ENCODE results near the gene AGBL4.

Gene AGBL4

DNA sequence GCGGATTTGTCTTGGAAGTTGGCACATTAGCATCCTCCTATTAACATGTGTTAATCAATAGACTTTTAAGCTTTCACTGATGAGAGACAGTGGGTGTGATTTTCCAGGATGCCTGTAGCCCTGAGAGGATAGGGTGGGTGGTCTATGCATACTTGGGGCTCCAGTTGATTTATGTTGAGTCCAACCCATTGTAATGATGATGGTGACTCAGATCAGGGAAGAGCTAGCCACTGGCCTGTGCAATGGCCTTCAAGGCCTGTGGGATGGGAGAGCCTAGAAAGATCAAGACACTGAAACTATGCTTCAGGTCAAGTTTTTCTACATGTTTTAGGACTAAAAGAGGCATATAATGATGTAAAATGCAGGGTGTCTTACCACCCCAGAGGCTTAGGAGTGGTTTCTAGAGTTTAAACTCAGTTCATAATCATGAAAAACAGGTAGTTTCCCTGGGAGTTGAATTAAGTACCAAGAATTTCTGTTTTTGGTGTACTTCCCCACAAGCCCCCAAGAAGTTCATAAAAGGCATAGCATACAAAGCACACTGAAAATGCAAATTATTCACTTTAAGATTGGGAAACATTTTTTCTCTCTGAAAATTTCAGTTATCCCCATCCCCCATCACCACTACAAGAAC is 1267.0 kb downstream of the AGBL4 start:
- DNase-seq: no peak

DNA sequence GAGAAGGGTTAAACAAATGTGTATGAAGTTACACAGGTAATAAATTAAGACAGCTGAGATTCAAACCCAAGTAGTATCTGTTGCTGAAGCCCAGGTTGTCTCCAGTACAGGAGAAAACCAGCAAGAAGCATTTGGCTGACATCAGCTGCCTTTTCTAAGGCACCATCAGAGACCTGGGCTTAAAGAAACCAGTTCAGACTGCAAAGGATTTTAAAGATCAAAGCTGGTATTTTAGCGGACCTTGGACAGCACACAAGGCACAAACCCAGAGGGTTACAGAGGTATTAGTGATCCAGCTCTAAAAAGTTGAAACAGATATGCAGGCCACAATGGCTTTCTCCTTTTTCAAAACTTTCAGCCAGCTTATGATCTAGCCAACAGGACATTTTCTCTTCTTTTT is 1270.5 kb downstream of the AGBL4 start:
- DNase-seq: no peak

DNA sequence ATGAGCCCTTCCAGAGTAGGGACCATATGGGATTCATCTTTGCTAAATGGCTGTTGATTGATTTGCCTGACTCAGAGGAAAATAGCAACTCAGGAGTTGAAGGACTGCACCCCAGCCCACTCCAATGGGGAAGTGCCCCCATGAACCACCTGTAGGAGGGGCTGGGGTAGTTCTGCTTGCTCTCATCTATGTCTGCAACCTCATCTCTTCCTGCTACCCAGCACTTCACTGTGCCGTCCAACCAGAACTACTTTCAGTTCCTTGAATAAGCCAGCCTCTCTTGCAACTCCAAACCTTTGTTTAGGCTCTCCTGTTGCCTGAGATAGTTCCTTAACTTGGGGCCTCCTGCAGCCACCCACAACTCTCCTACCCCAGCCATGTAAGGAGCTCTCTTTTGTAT is 1273.6 kb downstream of the AGBL4 start:
- DNase-seq: no peak

GRCh38 chr1:48749068-48749467 is 1274.7 kb downstream of the AGBL4 start:
- no peak for DNase-seq

GRCh38 chr1:48746906-48747305 is 1276.8 kb downstream of the AGBL4 start:
- DNase-seq: no peak

DNA sequence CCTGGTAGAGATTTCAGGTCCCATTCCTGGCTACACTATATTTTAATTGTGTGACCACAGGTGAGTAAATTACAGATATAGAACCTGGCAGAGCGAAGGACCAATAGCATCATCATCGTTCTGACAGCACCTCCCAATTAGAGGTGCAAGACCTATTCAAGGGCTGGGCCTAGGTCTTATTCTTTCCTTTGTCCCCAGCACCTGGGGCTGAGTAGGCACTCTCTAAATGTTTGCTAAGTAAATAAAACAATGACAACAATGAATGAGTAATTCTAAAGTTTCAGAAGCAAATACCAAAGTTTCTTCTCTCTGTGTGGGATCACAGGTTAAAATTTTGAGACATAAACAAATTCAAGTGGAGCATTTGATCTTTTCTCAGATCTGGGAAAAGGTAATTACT is 1279.7 kb downstream of the AGBL4 start:
- no peak for DNase-seq

DNA sequence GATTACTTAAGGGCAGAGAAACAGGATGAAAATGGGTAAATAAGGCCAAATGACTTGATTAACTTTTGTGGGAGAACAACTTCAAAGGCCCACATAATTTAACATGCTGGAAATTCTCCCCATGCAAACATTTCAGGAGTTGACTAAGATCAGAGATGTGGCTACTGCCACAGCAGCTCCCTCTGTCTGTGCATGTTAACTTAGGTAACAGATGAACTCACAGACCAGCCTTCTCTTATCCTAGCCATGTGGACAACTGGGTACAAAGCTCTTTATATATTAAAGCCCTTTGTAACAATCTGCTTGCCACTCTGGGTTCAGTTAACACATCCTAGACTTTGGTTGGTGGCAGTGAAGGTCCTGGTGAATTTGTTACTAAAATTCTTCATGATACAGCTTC is 1280.3 kb downstream of the AGBL4 start:
- no peak for DNase-seq

- no peak for DNase-seq
Measured at GRCh38 chr1:48741380-48741779, 1282.4 kb downstream of the AGBL4 start.

DNA sequence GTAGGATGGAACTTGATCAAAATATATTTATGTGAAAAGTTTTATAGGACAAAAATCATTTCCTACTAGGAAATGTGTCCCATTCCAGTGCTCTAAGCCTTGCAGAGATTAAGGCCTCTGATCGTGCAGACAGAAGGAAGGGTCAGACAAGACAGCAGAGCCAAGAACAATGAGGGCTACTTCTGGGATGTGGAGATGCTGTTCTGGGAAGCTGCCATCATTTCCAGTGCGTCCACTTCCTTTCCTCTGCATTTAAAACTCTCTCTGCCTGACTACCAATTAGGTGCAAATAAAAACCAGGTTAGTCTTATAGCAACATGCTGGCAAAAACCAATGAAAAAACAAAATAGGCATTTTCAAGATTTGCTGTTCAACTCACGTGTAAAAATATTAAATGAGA is 1283.1 kb downstream of the AGBL4 start:
- no peak for DNase-seq

DNA sequence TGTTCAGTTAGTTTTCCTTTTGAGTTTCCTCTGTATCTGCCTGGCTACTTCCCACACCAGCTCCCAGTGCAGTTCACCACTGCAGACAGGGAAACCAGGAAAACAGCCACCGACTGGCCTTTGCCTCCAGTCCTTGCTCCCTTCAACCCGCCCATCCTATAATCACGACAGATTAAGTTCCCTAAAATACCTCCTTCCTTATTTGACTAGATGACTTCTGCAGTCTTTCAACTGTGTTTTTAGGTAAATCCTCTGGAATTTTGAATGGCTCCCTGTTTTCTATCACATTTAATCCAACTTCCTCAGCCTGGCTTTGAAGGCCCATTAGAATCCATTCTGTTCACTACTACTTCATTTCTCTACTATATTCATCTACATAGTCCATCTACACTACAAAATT is 1284.7 kb downstream of the AGBL4 start:
- DNase-seq: no peak

DNA sequence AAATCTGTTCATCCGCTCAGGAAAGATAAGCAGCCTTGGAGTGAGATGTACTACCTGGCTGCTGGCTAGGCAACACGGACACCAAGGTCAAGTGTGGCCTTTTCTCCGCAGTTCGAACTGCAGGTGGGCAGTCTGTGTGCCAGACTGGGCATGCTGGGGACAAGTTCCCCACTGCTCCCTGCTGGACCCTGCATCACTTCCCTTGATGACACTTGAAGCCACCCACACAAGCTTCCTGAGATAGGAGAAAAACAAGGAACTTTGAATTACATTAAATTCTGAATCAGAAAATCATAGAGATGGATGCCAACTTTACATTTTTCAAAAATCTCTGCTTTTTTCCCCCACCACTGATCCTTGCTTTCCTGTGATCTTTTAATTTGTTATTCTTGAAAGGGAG is 1285.4 kb downstream of the AGBL4 start:
- no peak for DNase-seq

GRCh38 chr1:48735796-48736195 is 1288.0 kb downstream of the AGBL4 start:
- no peak for DNase-seq

- no peak for DNase-seq
Measured at GRCh38 chr1:48730164-48730910, 1293.4 kb downstream of the AGBL4 start.

DNA sequence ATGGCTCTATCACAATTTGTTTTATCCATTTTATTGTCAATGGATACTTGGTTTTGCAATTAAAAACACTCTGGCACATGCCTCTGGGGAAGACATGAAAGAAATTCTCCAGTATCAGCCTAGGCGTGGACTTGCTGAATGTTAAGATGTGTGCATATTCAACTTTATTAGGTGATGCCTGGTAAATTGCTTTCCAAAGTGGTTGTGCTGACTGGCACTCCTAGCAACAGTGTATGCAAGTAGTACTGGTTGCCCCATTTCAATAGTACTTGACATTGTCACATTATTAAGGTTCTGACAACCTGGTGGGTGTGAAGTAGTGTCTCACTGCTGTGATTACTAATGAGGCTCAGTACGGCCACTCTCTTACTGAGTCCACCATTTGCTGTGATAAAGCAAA is 1295.2 kb downstream of the AGBL4 start:
- DNase-seq: no peak

DNA sequence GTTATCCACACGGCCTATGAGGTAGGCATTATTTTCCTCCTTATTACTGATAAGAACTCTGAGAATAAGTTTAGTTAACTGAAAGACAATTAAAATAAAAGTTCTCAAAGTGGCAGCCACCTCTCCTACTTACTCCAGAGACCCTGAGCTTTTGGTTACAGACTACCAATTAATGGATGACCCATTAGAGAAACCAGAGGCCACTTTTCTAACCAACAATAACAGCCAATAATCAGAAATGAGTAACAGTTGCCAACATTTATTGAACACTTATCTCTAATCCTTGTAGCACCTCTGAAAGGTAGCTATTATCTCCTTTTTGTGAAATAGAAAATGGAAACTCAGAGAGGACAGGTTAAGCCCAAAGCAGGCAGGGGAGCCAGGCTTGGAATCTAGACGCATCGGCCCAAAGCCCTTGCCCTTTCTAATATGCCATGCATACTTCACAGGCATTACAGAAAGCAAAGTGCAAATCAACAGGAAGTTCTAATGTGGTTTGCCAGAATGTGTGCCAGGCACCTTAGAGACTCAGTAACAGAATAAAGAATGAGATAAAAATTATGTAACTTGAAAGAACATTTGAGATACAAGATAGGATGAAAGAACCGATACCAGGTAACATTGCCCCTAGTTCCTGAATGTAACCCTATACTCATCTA is 1297.1 kb downstream of the AGBL4 start:
- DNase-seq: no peak

DNA sequence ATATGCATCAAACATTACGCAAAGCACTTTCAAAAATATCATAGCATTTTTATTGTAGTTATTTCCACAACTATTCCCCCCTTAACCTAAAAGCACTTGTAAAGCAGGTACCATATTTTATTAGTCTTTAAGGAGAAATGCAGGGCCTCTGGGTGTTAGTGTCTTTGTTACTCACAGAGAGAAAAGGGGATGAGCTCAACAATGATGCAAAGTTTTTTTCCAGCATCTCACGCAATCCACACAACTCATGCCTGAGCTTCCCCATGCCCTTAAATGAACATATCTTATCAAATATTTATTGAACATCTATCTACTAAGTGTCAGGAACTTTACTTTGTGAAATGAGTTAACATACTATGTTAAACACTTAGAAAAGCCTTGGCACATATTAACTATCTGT is 1297.6 kb downstream of the AGBL4 start:
- no peak for DNase-seq

DNA sequence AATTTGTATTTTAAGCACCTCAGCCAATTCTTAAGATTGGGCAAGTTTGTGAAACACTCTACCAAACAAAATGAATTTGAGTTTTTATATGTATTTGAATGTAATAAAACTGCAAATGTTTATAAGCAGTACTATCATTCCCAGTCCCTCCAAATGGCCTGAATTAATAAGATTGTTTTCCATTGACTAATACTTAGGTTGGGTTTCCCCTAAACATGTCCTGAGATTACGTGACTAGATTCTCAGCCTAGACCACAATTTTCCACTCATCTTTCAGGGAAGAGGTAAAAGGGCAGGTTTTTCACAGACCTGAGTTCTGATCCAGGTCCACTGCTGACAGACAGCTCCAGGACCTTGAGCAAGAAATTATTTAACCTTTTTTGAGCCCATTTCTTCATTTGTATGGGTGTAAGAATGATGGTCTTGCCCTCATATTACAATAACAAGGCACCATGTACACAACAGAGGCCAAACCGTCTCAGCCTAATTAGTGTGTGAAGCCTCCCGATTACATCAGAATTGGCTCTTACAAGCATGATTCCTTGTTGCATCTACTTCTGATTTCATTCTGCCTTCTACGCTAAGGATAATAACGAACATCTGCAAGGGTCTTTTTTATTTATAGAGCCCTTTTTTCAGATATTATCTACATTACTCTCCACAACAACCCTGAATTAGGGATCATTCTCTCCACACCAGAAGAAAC is 1298.3 kb downstream of the AGBL4 start:
- DNase-seq: no peak

DNA sequence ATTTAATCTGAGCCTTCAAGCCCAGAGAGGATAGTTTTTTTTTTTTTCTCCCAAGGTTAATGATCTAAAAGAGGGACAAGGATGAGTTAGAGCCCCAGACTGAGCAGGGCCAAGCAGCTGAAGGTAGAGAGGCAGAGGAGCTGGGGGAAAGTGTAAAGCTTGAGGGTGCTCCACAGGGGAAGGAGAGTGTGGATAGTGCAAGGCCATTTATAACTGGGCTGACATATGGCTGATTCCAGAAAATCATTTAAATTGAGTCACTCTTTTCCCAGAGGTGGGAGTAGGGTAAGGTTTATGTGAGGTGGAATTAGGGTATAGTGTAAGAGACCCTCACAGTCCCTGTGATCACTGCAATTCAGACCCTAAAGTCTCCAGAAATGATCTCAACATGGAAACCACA is 1302.8 kb downstream of the AGBL4 start:
- no peak for DNase-seq

DNA sequence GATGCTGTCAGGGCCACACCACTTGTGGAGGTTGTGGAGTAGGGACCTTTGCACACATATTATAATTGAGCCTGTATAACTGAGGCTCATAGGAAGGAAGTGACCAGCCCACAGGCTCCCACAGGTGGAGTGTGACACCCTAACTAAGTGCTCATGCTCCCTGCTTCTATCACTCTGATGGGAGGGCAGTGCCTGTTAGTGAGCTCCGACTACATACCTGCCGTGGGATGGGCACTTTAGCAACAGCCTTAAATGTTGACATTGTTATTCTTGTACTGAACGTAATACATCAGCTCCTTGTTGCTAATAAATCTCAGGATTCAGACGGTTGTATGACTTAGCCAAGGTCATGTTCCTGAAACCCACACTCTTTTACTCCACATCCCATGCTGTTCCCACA is 1305.0 kb downstream of the AGBL4 start:
- DNase-seq: no peak

DNA sequence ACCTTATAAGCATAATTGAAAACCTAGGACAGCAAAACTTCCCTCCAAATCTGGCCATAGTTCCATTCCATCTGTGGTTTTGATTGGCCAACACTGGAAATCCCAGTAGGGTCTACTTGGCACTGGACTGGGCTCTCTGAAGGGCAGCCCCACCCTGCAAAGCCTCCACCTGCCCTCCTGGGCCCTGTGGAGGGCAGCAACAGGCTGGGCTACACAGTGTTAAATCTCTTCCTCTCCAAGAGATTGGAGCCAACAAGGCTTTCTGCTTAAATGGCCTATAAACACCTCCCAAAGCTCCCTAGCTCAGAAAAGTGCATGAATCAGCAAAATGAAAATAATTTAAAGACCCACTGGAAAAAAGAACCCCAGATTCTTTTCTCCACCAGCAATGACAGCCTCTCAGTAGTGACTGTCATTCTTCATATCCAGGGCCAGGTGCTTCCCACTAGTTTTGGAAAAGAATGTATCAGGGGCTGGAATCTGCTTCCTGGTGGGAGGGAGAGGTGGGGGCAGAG is 1305.6 kb downstream of the AGBL4 start:
- DNase-seq: no peak

- no peak for DNase-seq
Measured at GRCh38 chr1:48717082-48717481, 1306.7 kb downstream of the AGBL4 start.

DNA sequence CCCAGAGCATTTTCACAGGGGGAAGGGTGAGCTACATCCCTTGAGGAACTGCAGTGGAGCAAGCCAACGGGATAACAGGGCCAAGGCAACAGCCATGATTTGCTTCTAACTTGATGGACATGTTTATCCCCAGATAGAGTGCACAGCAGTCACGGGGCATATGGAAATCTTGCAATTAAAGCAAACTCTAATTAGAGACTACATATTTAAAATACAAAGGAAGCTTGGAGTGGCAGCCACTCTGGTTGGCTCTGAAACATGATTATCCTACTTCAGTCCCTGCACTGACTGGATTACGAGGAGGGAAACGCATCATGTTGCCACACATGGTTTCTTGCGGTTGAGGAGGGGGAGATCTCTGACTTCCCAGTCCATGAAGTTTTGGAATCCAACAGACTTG is 1307.8 kb downstream of the AGBL4 start:
- DNase-seq: no peak

DNA sequence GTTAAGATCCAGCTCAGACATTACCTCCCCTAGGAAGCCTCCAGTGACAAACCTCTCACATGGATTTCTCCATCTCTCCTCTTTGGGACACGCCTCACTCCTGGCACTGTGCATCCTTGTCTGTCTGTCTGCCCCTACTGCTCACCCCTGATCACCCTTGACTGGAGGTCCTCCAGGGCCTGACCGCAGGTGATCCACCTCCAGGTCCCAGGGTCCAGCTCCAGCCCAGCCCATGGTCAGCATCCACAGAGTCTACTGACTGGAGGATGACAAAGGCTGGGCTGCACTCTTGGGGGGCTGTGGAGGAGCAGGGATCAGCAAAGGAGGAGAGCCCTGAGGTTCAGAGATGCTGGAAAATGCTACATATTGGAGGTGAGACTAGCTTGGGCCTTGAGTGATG is 1312.8 kb downstream of the AGBL4 start:
- DNase-seq: no peak

DNA sequence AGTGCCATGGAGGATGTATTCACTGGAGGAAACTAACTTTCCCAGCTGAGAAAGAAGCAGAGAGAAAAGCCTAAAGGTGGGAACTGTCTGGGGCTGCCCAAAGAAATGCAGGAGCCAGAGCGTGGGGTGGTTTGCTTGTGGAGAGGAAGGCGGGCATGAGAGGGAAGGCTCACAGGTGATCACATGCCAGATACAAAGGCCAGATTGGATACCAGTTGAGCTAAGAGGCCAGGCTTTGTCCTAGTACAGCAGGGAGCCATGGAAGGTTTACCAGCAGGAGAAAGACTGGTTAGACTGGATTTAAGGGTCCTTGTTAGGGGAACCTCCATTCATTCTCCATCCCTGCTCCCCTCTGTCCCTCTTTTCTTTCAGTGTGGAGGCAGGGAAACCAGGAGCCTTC is 1313.4 kb downstream of the AGBL4 start:
- no peak for DNase-seq

All from HCEC 1CT (cell line).